ENCODE measurements around the gene SLC45A3. TPM values are rescaled to one million over a fixed set of nuclear protein-coding genes. Genes with fewer than 3 reads are reported as not detected.
"Not testable (repeated sequence)": the region's sequence is repeated elsewhere in the genome, so short reads cannot be mapped to it uniquely, and the experiment has no call there.

Gene SLC45A3
- total and polyA plus RNA-seq, 8 donors, result 1.6 to 30.1 (median 6.5) TPM

- DNase-seq, result peak in 1 of 2 donors; percentile 31
- H3K4me3 ChIP-seq, result no peak overlapping the region
- peaks cover 5 to 21% (median 7%) of the 10 kb centered on the region in 4 donors for H3K4me1 ChIP-seq
- 25 to 34% (median 28%) methylated on average over 4 of the region's 4 CpGs for WGBS, 5 donors
- intact Hi-C loops (cut with DNase I; ENCODE audit: low total_unique reads), result no loop called here
- no peaks in the 10 kb centered on the region for H3K27me3 ChIP-seq
- H3K36me3 ChIP-seq, result no peaks in the 10 kb centered on the region
- H3K9me3 ChIP-seq, result no peaks in the 10 kb centered on the region
- no peak overlapping the region for H3K27ac ChIP-seq
- TF ChIP-seq CTCF (IDR thresholded peaks at IDR 0.05) (no peak), POLR2AphosphoS5 (IDR thresholded peaks at IDR 0.05) (no peak), EP300 (IDR thresholded peaks at IDR 0.05) (no peak), POLR2A (IDR thresholded peaks at IDR 0.05) (no peak)
These were observed 43.6 kb downstream of the SLC45A3 start for GRCh38 chr1:205636732-205637131.

DNA sequence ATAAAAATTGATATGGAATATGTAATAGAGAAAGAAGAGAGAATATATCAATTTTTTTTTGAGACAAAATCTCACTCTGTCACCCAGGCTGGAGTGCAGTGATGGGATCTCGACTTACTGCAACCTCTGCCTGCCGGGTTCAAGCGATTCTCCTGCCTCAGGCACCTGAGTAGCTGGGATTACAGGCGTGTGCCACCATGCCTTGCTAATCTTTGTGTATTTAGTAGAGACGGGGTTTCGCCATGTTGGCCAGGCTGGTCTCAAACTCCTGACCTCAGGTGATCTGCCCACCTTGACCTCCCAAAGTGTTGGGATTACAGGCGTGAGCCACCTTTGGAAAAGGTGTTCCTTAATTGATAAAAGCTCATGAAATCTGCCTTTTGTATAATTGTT lies 44.2 kb downstream of the SLC45A3 start:
- H3K9me3 ChIP-seq; H3K27ac ChIP-seq; DNase-seq; intact Hi-C loops (cut with DNase I; ENCODE audit: low total_unique reads); H3K27me3 ChIP-seq; H3K36me3 ChIP-seq; H3K4me3 ChIP-seq: not testable (repeated sequence)
- H3K4me1 ChIP-seq, result peaks cover 5 to 21% (median 7%) of the 10 kb centered on the region in 4 donors
- 51 to 69% (median 63%) methylated on average over 7 of the region's 7 CpGs for WGBS, 5 donors

DNA sequence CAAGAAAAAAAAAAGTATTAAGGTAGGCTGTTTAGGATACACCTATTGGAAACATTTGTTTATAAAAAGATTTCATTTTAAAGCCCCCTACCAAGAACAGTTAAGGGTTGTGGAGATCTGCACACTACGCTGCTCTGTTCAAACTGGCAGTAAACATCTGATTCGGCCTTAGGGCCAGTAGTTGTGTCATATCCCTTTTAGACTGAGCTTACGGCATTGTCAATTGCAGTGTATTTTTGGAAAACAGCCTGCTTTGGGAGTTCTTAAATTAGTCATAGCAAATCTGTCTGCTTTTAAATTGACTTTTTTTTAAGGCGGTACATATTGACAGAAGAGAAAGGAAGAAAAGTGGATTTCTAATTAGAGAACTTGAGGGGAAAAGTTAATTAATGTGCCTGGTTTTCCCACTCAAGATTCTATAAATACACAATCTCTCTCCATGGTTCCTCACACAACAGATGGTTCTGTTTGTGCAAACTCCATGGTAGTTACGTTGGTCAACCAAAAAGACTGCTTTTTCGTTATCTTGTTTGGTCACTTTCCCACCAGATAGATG lies 46.8 kb downstream of the SLC45A3 start:
- Histone ChIP-seq H3K9me3 (no peaks in the 10 kb centered on the region), H3K4me3 (no peak overlapping the region), H3K36me3 (no peaks in the 10 kb centered on the region), H3K27ac (peak overlapping the region in 1 of 5 donors; percentile 99), H3K27me3 (no peaks in the 10 kb centered on the region), H3K4me1 (peaks cover 18 to 45% (median 25%) of the 10 kb centered on the region in 4 donors)
- TF ChIP-seq EP300 (IDR thresholded peaks at IDR 0.05), result no peak
- no peak for TF ChIP-seq POLR2AphosphoS5 (IDR thresholded peaks at IDR 0.05)
- no peak for TF ChIP-seq CTCF (IDR thresholded peaks at IDR 0.05)
- TF ChIP-seq POLR2A (IDR thresholded peaks at IDR 0.05), result no peak
- intact Hi-C loops (cut with DNase I; ENCODE audit: low total_unique reads), result loop anchor here (2.0 kb wide), 1 partner anchor 41 kb away; no protein-coding TSS in a partner anchor
- 55 to 79% (median 77%) methylated on average over 6 of the region's 6 CpGs for whole genome bisulfite sequencing, 5 donors
- peak in 1 of 2 donors; percentile 27 for DNase-seq

DNA sequence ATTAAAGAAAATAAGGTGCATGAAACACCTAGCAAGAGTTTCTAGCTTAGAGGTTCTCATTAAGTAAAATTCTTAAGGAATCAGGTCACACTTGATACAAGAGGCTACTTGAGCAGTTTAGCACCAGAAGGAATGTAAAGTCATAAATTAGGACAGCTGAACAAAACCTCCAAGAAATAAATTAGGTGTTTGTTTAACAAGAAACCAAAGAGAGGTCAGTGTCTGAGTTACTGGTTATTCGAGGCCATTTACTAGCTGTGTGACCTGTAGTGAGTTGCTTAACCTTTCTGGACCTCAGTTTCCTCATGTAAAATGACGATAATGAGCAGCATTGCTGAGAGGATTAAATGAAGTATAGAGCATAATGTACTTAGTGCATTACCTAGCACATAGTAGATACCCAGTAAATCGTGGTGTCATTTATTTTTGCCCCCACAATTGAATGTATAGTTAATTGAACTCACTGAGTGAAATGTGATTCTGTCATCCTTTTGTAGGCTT lies 47.6 kb downstream of the SLC45A3 start:
- no peaks in the 10 kb centered on the region for H3K36me3 ChIP-seq
- WGBS, 5 donors, result 49 to 62% (median 58%) methylated on average over 3 of the region's 3 CpGs
- no peaks in the 10 kb centered on the region for H3K27me3 ChIP-seq
- peak overlapping the region; percentile 56 to 83 (median 69) for H3K4me3 ChIP-seq
- H3K27ac ChIP-seq, result peak overlapping the region in 4 of 5 donors; percentile 93 to 99 (median 97)
- intact Hi-C loops (cut with DNase I; ENCODE audit: low total_unique reads), result loop anchor here (2.0 kb wide), 1 partner anchor 40 kb away; no protein-coding TSS in a partner anchor
- H3K9me3 ChIP-seq, result no peaks in the 10 kb centered on the region
- DNase-seq, result peak in 1 of 2 donors; percentile 7
- H3K4me1 ChIP-seq, result peaks cover 18 to 52% (median 29%) of the 10 kb centered on the region in 4 donors
- TF ChIP-seq CTCF (IDR thresholded peaks at IDR 0.05), result no peak
- no peak for TF ChIP-seq EP300 (IDR thresholded peaks at IDR 0.05)
- no peak for TF ChIP-seq POLR2A (IDR thresholded peaks at IDR 0.05)
- TF ChIP-seq POLR2AphosphoS5 (IDR thresholded peaks at IDR 0.05), result no peak

Measured in stomach (tissue), 9 donors.